Ishikawa (cell line): ENCODE measurements around the gene PHLDA1.

Experiments used
- CEBPB ChIP-seq: IDR thresholded peaks from 2 replicates; pipeline ENCODE4 v1.6.1; 2012
- CREB1 ChIP-seq: IDR thresholded peaks from 2 replicates; pipeline ENCODE4 v1.6.1; 2012; ENCODE audit warnings: low read depth
- EGR1 ChIP-seq: IDR thresholded peaks from 2 replicates; pipeline ENCODE4 v1.6.1; 2012
- EP300 ChIP-seq: IDR thresholded peaks from 2 replicates; pipeline ENCODE4 v1.6.1; 2012; ENCODE audit warnings: borderline replicate concordance
- FOXM1 ChIP-seq: IDR thresholded peaks from 2 replicates; pipeline ENCODE4 v1.6.1; 2012; ENCODE audit warnings: low read depth, borderline replicate concordance
- MAX ChIP-seq: IDR thresholded peaks from 2 replicates; pipeline ENCODE4 v1.6.1; 2012
- NFIC ChIP-seq: IDR thresholded peaks from 2 replicates; pipeline ENCODE4 v1.6.1; 2012
- RAD21 ChIP-seq: IDR thresholded peaks from 2 replicates; pipeline ENCODE4 v1.6.1; 2012; ENCODE audit warnings: low read depth
- REST ChIP-seq: IDR thresholded peaks from 2 replicates; pipeline ENCODE4 v1.6.1; 2012; ENCODE audit warnings: low read depth, mild to moderate bottlenecking
- TAF1 ChIP-seq: IDR thresholded peaks from 2 replicates; pipeline ENCODE4 v1.6.1; 2012; ENCODE audit warnings: low read depth, mild to moderate bottlenecking
- TCF12 ChIP-seq: IDR thresholded peaks from 2 replicates; pipeline ENCODE4 v1.6.1; 2012; ENCODE audit warnings: low read depth
- TEAD4 ChIP-seq: IDR thresholded peaks from 2 replicates; pipeline ENCODE4 v1.6.1; 2012
- USF1 ChIP-seq: IDR thresholded peaks from 2 replicates; pipeline ENCODE4 v1.6.1; 2012
- YY1 ChIP-seq: IDR thresholded peaks from 2 replicates; pipeline ENCODE4 v1.6.1; 2012; ENCODE audit warnings: low read depth
- ZBTB7A ChIP-seq: IDR thresholded peaks from 2 replicates; pipeline ENCODE4 v1.6.1; 2012; ENCODE audit warnings: low read depth

Gene PHLDA1

GRCh38 chr12:75977590-75977951 is 54.0 kb downstream of the PHLDA1 start:
- TF ChIP-seq CEBPB (no peak), RAD21 (no peak), TCF12 (no peak), EP300 (no peak), MAX (no peak), FOXM1 (no peak)

GRCh38 chr12:75976913-75977312 is 54.7 kb downstream of the PHLDA1 start:
- TF ChIP-seq CREB1 (no peak), CEBPB (no peak), NFIC (no peak), RAD21 (no peak), YY1 (no peak), FOXM1 (no peak), USF1 (no peak), REST (no peak), TCF12 (no peak), TAF1 (no peak), EP300 (no peak)

GRCh38 chr12:75976113-75976512 is 55.5 kb downstream of the PHLDA1 start:
- TF ChIP-seq CEBPB: no peak
- no peak for TF ChIP-seq CREB1
- TF ChIP-seq ZBTB7A: no peak
- TF ChIP-seq USF1: no peak
- no peak for TF ChIP-seq RAD21
- no peak for TF ChIP-seq NFIC
- no peak for TF ChIP-seq FOXM1
- no peak for TF ChIP-seq EGR1
- no peak for TF ChIP-seq TEAD4

GRCh38 chr12:75975702-75976101 is 55.9 kb downstream of the PHLDA1 start:
- TF ChIP-seq ZBTB7A (no peak), CREB1 (no peak), CEBPB (no peak), RAD21 (no peak), FOXM1 (no peak), TEAD4 (no peak), USF1 (no peak), TAF1 (no peak), EGR1 (no peak), NFIC (no peak), MAX (no peak), TCF12 (no peak), EP300 (no peak)
